Smooth muscle cell (in vitro differentiated cells): Measurements from ENCODE around the gene NUB1. TPM values are rescaled to one million over a fixed set of nuclear protein-coding genes. Genes with fewer than 3 reads are reported as not detected.

Experiments
- DNase-seq: peaks from one replicate; lab custom pipeline; 2025; ENCODE audit not compliant: unreplicated experiment; lab: John Stamatoyannopoulos, UW
- H2AFZ ChIP-seq: fragments of 200-600 bp; sonication (generic); 2 replicates; pipeline ENCODE4 v1.6.0; 2016; ENCODE audit warnings: antibody characterized with exemption, low read depth, mild to moderate bottlenecking
- H3F3A ChIP-seq: fragments of 200-600 bp; sonication (generic); 2 replicates; pipeline ENCODE4 v1.6.0; 2017; ENCODE audit warnings: antibody characterized with exemption, low read depth
- H3K27ac ChIP-seq: fragments of 200-600 bp; sonication (generic); 2 replicates; pipeline ENCODE4 v1.5.1; 2016; ENCODE audit warnings: low read depth, mild to moderate bottlenecking
- H3K27me3 ChIP-seq: fragments of 200-600 bp; sonication (generic); 2 replicates; pipeline ENCODE4 v1.6.1; 2016; ENCODE audit warnings: low read depth, mild to moderate bottlenecking
- H3K36me3 ChIP-seq: fragments of 200-600 bp; sonication (generic); 2 replicates; pipeline ENCODE4 v1.5.1; 2016; ENCODE audit warnings: low read depth
- H3K4me1 ChIP-seq: fragments of 200-600 bp; sonication (generic); 2 replicates; pipeline ENCODE4 v1.5.1; 2016; ENCODE audit warnings: low read depth
- H3K4me2 ChIP-seq: fragments of 200-600 bp; sonication (generic); 2 replicates; pipeline ENCODE4 v1.6.0; 2016; ENCODE audit warnings: mild to moderate bottlenecking
- H3K4me3 ChIP-seq: fragments of 200-600 bp; sonication (generic); 2 replicates; pipeline ENCODE4 v1.5.1; 2016; ENCODE audit warnings: mild to moderate bottlenecking
- H3K79me2 ChIP-seq: fragments of 200-600 bp; sonication (generic); 2 replicates; pipeline ENCODE4 v1.6.0; 2016; ENCODE audit warnings: low read depth, mild to moderate bottlenecking
- H3K9ac ChIP-seq: fragments of 200-600 bp; sonication (generic); 2 replicates; pipeline ENCODE4 v1.6.0; 2016; ENCODE audit warnings: low read depth
- H3K9me3 ChIP-seq: fragments of 200-600 bp; sonication (generic); replicated peaks from 2 replicates; pipeline ENCODE4 v1.5.1; 2016; ENCODE audit warnings: low read depth
- H4K20me1 ChIP-seq: fragments of 200-600 bp; sonication (generic); 2 replicates; pipeline ENCODE4 v1.6.0; 2016; ENCODE audit warnings: low read depth
- WGBS: methylation state at CpG from one replicate; pipeline ENCODE4 v1.1.7; 2016; ENCODE audit warnings: low lambda C conversion rate; 5-methylcytosine and 5-hydroxymethylcytosine counted together
- polyA plus RNA-seq: library from polyadenylated mRNA; unstranded; fragments of >200 nt; fragmentation: Nextera tagmentation; extraction: Ambion mirVana; gene quantifications from 2 replicates; pipeline ENCODE4 v1.2.1, GENCODE V29; 2016
- total RNA-seq: library from RNA; depleted of rRNA; stranded (reverse); fragments of >200 nt; gene quantifications from 2 replicates; pipeline ENCODE4 v1.2.3, GENCODE V29; 2014
- TF ChIP-seq, protein P1 (sequence below): fragments of 200-600 bp; sonication (generic); IDR thresholded peaks from 2 replicates; pipeline ENCODE4 v1.5.1; 2017; ENCODE audit warnings: borderline replicate concordance, mild to moderate bottlenecking, antibody characterized with exemption; ENCODE audit not compliant: insufficient read depth, poor library complexity, severe bottlenecking

Gene NUB1
- total and polyA plus RNA-seq, 2 experiments from 2014 or later, result 28.5 to 36.9 TPM

DNA sequence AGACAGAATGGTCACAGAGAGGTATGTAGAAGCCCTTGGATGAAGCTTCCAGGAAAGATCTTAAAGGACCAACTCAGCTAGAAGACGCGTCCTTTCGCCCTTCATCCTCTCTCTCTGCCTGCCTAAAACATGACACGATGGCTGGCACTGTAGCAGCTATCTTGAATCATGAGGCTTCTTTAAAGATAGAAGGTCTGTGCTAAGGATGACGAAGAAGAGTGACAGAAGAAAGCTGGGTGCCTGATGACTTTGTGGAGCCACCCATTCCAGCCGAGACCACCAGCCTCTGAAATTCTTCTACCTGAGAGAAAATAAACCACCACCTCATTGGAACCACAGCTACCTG is 42.7 kb downstream of the NUB1 start:
- H3K4me2 ChIP-seq, result no peak overlapping the region
- no peaks in the 10 kb centered on the region for H3K9me3 ChIP-seq
- no peaks in the 10 kb centered on the region for H3K36me3 ChIP-seq
- no peaks in the 10 kb centered on the region for H3F3A ChIP-seq
- H3K27me3 ChIP-seq, result peaks cover 35% of the 10 kb centered on the region
- 85% methylated on average over 6 of the region's 6 CpGs for WGBS
- H3K4me3 ChIP-seq, result no peak overlapping the region
- TF ChIP-seq, protein P1, sequence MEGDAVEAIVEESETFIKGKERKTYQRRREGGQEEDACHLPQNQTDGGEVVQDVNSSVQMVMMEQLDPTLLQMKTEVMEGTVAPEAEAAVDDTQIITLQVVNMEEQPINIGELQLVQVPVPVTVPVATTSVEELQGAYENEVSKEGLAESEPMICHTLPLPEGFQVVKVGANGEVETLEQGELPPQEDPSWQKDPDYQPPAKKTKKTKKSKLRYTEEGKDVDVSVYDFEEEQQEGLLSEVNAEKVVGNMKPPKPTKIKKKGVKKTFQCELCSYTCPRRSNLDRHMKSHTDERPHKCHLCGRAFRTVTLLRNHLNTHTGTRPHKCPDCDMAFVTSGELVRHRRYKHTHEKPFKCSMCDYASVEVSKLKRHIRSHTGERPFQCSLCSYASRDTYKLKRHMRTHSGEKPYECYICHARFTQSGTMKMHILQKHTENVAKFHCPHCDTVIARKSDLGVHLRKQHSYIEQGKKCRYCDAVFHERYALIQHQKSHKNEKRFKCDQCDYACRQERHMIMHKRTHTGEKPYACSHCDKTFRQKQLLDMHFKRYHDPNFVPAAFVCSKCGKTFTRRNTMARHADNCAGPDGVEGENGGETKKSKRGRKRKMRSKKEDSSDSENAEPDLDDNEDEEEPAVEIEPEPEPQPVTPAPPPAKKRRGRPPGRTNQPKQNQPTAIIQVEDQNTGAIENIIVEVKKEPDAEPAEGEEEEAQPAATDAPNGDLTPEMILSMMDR, result no peak
- no peak overlapping the region for H2AFZ ChIP-seq
- H4K20me1 ChIP-seq, result no peaks in the 10 kb centered on the region
- no peak for DNase-seq
- H3K79me2 ChIP-seq, result no peaks in the 10 kb centered on the region
- H3K9ac ChIP-seq, result no peak overlapping the region
- H3K27ac ChIP-seq, result no peak overlapping the region
- H3K4me1 ChIP-seq, result peaks cover 8% of the 10 kb centered on the region

- H3K9ac ChIP-seq, result no peak overlapping the region
- H3K79me2 ChIP-seq, result no peaks in the 10 kb centered on the region
- H3K9me3 ChIP-seq, result no peaks in the 10 kb centered on the region
- no peak overlapping the region for H3K4me2 ChIP-seq
- peaks cover 35% of the 10 kb centered on the region for H3K27me3 ChIP-seq
- H3K4me1 ChIP-seq, result peaks cover 8% of the 10 kb centered on the region
- TF ChIP-seq, protein P1, result no peak
- no peak for DNase-seq
- H3K4me3 ChIP-seq, result no peak overlapping the region
- H3K36me3 ChIP-seq, result no peaks in the 10 kb centered on the region
- H2AFZ ChIP-seq, result no peak overlapping the region
- no peaks in the 10 kb centered on the region for H3F3A ChIP-seq
- 95% methylated on average over 26 of the region's 26 CpGs for WGBS
- H3K27ac ChIP-seq, result no peak overlapping the region
- H4K20me1 ChIP-seq, result no peaks in the 10 kb centered on the region
Observed at GRCh38 chr7:151384776-151385625, 43.4 kb downstream of the NUB1 start.

GRCh38 chr7:151385626-151386300 is 44.2 kb downstream of the NUB1 start:
- no peak overlapping the region for H3K9ac ChIP-seq
- H3K4me2 ChIP-seq, result no peak overlapping the region
- no peak overlapping the region for H3K4me3 ChIP-seq
- no peak overlapping the region for H2AFZ ChIP-seq
- H3K27ac ChIP-seq, result no peak overlapping the region
- H3K27me3 ChIP-seq, result peaks cover 34% of the 10 kb centered on the region
- H4K20me1 ChIP-seq, result no peaks in the 10 kb centered on the region
- no peak for DNase-seq
- no peaks in the 10 kb centered on the region for H3K79me2 ChIP-seq
- WGBS, result 97% methylated on average over 26 of the region's 26 CpGs
- H3F3A ChIP-seq, result no peaks in the 10 kb centered on the region
- H3K4me1 ChIP-seq, result peaks cover 8% of the 10 kb centered on the region
- H3K36me3 ChIP-seq, result no peaks in the 10 kb centered on the region
- H3K9me3 ChIP-seq, result no peaks in the 10 kb centered on the region
- TF ChIP-seq, protein P1, result no peak
